DND-41 (cell line): ENCODE measurements around the gene PRLH.
"Not testable (repeated sequence)": the region's sequence is repeated elsewhere in the genome, so short reads cannot be mapped to it uniquely, and the experiment has no call there.

Source experiments
- ATAC-seq: fragments of 200-7000 bp; cut with Tn5 transposase; 3 replicates; pipeline ENCODE4 v1.9.1; 2021; ENCODE audit warnings: low read depth; ENCODE audit not compliant: insufficient read depth
- DNase-seq: peaks from one replicate; pipeline ENCODE4 v3.0.0-alpha.2; 2020
- H2AFZ ChIP-seq: 2 replicates; pipeline ENCODE4 v1.6.0; 2012; ENCODE audit warnings: low read depth, low read length
- H3K27ac ChIP-seq: 2 replicates; pipeline ENCODE4 v1.5.1; 2012; ENCODE audit warnings: low read length, inconsistent platforms
- H3K27me3 ChIP-seq: fragments of 200-600 bp; sonication (generic); 2 replicates; pipeline ENCODE4 v1.6.0; 2012; ENCODE audit warnings: low read length, mild to moderate bottlenecking, inconsistent platforms; ENCODE audit not compliant: insufficient read depth, poor library complexity
- H3K36me3 ChIP-seq: 2 replicates; pipeline ENCODE4 v1.5.1; 2012; ENCODE audit warnings: low read length, inconsistent platforms; ENCODE audit not compliant: insufficient read depth
- H3K4me1 ChIP-seq: 2 replicates; pipeline ENCODE4 v1.5.1; 2012; ENCODE audit warnings: mild to moderate bottlenecking, low read length; ENCODE audit not compliant: insufficient read depth
- H3K4me2 ChIP-seq: 2 replicates; pipeline ENCODE4 v1.6.0; 2012; ENCODE audit warnings: mild to moderate bottlenecking, moderate library complexity, low read length, inconsistent platforms; ENCODE audit not compliant: insufficient read depth
- H3K4me3 ChIP-seq, 2 experiments: fragments of 200-600 bp in 1 of 2; shearing (Covaris generic) in 1 of 2; 2 replicates each; pipeline ENCODE4 v1.5.1; 2012 to 2016; ENCODE audit warnings: inconsistent platforms in 2 of 2, low read length in 2 of 2, mild to moderate bottlenecking in 2 of 2, low read depth in 1 of 2, moderate library complexity in 1 of 2
- H3K79me2 ChIP-seq: 2 replicates; pipeline ENCODE4 v1.6.0; 2012; ENCODE audit warnings: low read length, inconsistent platforms; ENCODE audit not compliant: insufficient read depth
- H3K9ac ChIP-seq: 2 replicates; pipeline ENCODE4 v1.6.0; 2012; ENCODE audit warnings: low read depth, mild to moderate bottlenecking, inconsistent platforms, low read length, moderate library complexity
- H3K9me3 ChIP-seq: 2 replicates; pipeline ENCODE4 v1.5.1; 2012; ENCODE audit warnings: low read length, moderate library complexity, mild to moderate bottlenecking, inconsistent platforms; ENCODE audit not compliant: insufficient read depth, severe bottlenecking
- H4K20me1 ChIP-seq: 2 replicates; pipeline ENCODE4 v1.6.0; 2012; ENCODE audit warnings: low read length; ENCODE audit not compliant: insufficient read depth
- CTCF ChIP-seq: IDR thresholded peaks from 2 replicates; pipeline ENCODE4 v1.5.1; 2012; ENCODE audit warnings: borderline replicate concordance, low read length, moderate library complexity, mild to moderate bottlenecking; ENCODE audit not compliant: poor library complexity, severe bottlenecking; ENCODE audit errors: extremely low read depth
- EZH2 ChIP-seq: IDR thresholded peaks from 3 replicates; pipeline ENCODE4 v1.6.1; 2012; ENCODE audit warnings: borderline replicate concordance, low read depth, mild to moderate bottlenecking, moderate library complexity, low read length, inconsistent platforms; ENCODE audit not compliant: severe bottlenecking

Gene PRLH

GRCh38 chr2:237604960-237605359 lies 38.6 kb downstream of the PRLH start:
- H3K27ac ChIP-seq: no peak overlapping the region
- no peak overlapping the region for H3K4me3 ChIP-seq
- no peak for DNase-seq
- no peak overlapping the region for H3K9ac ChIP-seq
- H3K4me1 ChIP-seq: no peaks in the 10 kb centered on the region
- no peaks in the 10 kb centered on the region for H3K36me3 ChIP-seq
- no peak overlapping the region for H2AFZ ChIP-seq
- ATAC-seq: no peak
- no peaks in the 10 kb centered on the region; the same call in 1 of the 2 replicates for H4K20me1 ChIP-seq
- H3K27me3 ChIP-seq: peaks cover 7% of the 10 kb centered on the region
- peak; percentile 11 for TF ChIP-seq CTCF
- no peak for TF ChIP-seq EZH2
- no peak overlapping the region for H3K4me2 ChIP-seq
- H3K9me3 ChIP-seq: no peaks in the 10 kb centered on the region
- no peaks in the 10 kb centered on the region for H3K79me2 ChIP-seq

GRCh38 chr2:237606522-237606921 lies 40.1 kb downstream of the PRLH start:
- not testable (repeated sequence) for H3K36me3 ChIP-seq, H3K27me3 ChIP-seq, H3K9me3 ChIP-seq, ATAC-seq, H3K9ac ChIP-seq, H3K4me3 ChIP-seq, H3K79me2 ChIP-seq, DNase-seq, H2AFZ ChIP-seq, H3K4me1 ChIP-seq, H3K4me2 ChIP-seq, H4K20me1 ChIP-seq, H3K27ac ChIP-seq

DNA sequence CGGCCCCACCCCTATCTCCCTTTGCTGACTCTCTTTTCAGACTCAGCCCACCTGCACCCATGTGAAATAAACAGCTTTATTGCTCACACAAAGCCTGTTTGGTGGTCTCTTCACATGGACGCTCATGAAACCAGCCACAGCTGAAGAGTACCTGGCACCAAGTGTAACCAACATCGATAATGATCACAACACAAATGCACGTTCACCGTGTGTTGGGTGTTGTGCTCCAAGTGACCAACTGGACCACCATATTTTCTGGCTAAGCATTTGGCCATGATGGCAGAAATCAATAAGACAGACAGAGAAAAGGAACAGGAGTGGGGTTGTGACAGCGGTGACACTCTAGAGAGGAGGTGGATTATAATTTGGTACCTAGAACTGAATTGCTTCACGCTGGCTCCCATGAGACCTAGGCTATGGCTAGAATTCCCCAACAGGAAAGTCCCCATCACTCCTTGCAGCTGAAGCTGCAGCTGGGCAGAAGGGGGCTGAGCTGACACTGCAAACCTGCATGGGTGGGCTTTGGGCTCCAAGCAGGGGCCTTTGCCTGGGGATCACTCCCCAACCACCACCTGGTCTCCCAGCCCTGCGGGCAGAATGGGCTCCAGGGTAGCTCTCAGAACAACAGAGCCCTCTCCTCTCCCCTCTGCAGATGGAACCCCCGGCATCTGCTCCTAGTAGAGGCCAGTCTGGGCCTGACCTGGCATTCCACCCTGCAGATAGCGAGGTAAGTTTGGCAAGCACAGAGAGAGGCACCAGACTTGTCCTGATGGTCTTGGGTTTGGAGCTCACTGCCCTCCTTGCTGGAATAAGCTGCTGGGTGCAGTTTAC lies 46.4 kb downstream of the PRLH start:
- Histone ChIP-seq H3K27me3 (peaks cover 18% of the 10 kb centered on the region), H4K20me1 (no peaks in the 10 kb centered on the region; the same call in 1 of the 2 replicates), H3K4me1 (no peaks in the 10 kb centered on the region), H3K9ac (no peak overlapping the region), H3K4me3 (no peak overlapping the region), H3K4me2 (no peak overlapping the region), H3K79me2 (no peaks in the 10 kb centered on the region), H3K9me3 (no peaks in the 10 kb centered on the region), H3K27ac (no peak overlapping the region), H2AFZ (no peak overlapping the region), H3K36me3 (no peaks in the 10 kb centered on the region)
- no peak for DNase-seq
- ATAC-seq: no peak
- TF ChIP-seq EZH2 (no peak), CTCF (no peak)

- no peak overlapping the region for H3K27ac ChIP-seq
- H3K36me3 ChIP-seq: no peaks in the 10 kb centered on the region
- H3K27me3 ChIP-seq: peaks cover 22% of the 10 kb centered on the region
- H3K9me3 ChIP-seq: no peaks in the 10 kb centered on the region
- ATAC-seq (no peak), DNase-seq (no peak)
- no peak overlapping the region for H3K4me2 ChIP-seq
- TF ChIP-seq EZH2 (no peak), CTCF (no peak)
- no peak overlapping the region for H2AFZ ChIP-seq
- H3K9ac ChIP-seq: no peak overlapping the region
- H4K20me1 ChIP-seq: no peaks in the 10 kb centered on the region; the same call in 1 of the 2 replicates
- H3K4me1 ChIP-seq: no peaks in the 10 kb centered on the region
- no peak overlapping the region for H3K4me3 ChIP-seq
- H3K79me2 ChIP-seq: no peaks in the 10 kb centered on the region
Observed at GRCh38 chr2:237613679-237614078, 47.3 kb downstream of the PRLH start.
